ENCODE data around the gene PSMB8.

PSMB8 gene

GRCh38 chr6:32837651-32838113 lies 6.2 kb downstream of the PSMB8 start:
- no peaks in the 10 kb centered on the region for H3K4me1 ChIP-seq (ENCODE audit: insufficient read depth, low read length)

GRCh38 chr6:32836873-32837272 lies 7.0 kb downstream of the PSMB8 start:
- H3K36me3 ChIP-seq (ENCODE audit: insufficient read depth, low read length): no peaks in the 10 kb centered on the region
- no peak overlapping the region for H3K9ac ChIP-seq (ENCODE audit: low read depth, low read length)
- no peaks in the 10 kb centered on the region for H3K9me3 ChIP-seq (ENCODE audit: control insufficient read depth, insufficient read depth, low read length)
- H3K4me1 ChIP-seq (ENCODE audit: insufficient read depth, low read length): no peaks in the 10 kb centered on the region

More at GRCh38 chr6:32837651-32838113, 6.2 kb downstream of the PSMB8 start:
- H3K9ac ChIP-seq (ENCODE audit: low read depth, low read length): peak overlapping the region; percentile 77; the same call in 1 of the 2 replicates
- no peaks in the 10 kb centered on the region for H3K36me3 ChIP-seq (ENCODE audit: insufficient read depth, low read length)
- H3K9me3 ChIP-seq (ENCODE audit: control insufficient read depth, insufficient read depth, low read length): no peaks in the 10 kb centered on the region

DNA sequence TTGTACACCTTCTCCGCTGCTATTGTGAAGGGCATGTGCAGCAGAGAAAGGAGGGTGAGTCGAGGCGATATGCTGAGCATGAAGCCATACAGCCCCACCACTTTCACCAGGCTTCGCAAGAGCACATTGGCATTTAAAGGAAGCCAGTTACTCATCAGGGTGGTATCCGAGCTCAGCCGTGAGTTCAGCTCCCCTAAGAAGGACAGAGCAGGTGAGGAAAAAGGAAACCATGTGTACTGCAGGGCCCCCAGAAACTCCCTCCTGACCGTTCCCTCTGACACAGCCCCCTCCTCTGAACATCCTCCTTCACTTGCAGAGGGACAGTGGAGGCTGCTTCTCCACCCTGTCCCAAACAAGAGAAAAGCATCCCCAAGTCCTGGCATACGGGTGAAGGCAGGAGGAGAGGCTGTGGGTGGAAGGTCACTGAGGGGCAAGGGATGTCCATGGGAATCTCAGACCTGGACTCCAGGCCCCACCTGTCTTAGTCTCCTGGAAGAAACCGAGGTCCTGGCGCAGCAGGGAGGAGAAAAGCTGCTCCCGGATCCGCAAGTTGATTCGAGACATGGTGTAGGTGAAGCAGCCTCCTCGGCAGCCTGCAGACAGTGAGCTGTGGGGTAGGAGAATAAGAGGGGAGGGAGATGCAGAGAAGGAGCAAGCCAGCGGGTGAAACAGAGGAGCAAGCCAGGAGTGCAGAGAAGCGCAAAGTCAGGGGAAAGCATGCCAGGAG lies 8.5 kb downstream of the PSMB8 start:
- no peaks in the 10 kb centered on the region for H3K36me3 ChIP-seq (ENCODE audit: insufficient read depth, low read length)
- H3K4me1 ChIP-seq (ENCODE audit: insufficient read depth, low read length): no peaks in the 10 kb centered on the region
- no peak overlapping the region for H3K9ac ChIP-seq (ENCODE audit: low read depth, low read length)
- no peaks in the 10 kb centered on the region for H3K9me3 ChIP-seq (ENCODE audit: control insufficient read depth, insufficient read depth, low read length)

DNA sequence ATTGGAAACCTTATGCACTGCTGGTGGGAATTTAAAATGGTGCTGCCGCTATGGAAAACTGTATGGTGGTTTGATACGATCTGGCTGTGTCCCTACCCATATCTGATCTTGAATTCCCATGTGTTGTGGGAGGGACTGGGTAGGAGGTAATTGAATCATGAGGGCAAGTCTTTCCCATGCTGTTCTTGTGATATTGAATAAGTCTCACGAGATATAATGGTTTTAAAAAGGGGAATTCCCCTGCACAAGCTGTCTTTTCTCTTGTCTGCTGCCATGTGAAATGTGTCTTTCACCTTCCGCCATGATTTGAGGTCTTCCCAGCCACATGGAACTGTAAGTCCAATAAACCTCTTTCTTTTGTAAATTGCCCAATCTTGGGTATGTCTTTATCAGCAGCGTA lies 10.2 kb downstream of the PSMB8 start:
- H3K36me3 ChIP-seq (ENCODE audit: insufficient read depth, low read length): no peaks in the 10 kb centered on the region
- no peak overlapping the region for H3K9ac ChIP-seq (ENCODE audit: low read depth, low read length)
- no peaks in the 10 kb centered on the region for H3K4me1 ChIP-seq (ENCODE audit: insufficient read depth, low read length)
- no peaks in the 10 kb centered on the region for H3K9me3 ChIP-seq (ENCODE audit: control insufficient read depth, insufficient read depth, low read length)

DNA sequence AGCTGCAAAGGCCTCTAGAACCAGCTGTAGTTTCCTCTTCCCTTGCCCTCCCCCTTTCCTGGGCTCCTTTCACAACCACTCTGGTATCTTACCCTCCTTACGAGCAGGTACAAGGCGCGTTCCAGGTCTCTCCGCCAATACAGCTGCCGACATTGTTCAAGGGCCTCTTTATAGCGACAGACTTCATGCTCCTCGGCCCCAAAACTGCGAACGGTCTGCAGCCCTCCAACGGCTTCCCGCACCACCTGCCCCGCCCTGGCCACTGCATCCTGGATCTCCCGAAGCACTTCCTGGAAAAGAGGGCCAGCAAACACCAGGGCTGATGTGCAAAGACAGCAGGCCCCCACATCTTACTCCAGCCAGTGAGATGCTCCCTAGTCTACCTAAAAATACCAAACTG lies 11.3 kb downstream of the PSMB8 start:
- Histone ChIP-seq H3K9me3 (ENCODE audit: control insufficient read depth, insufficient read depth, low read length) (no peaks in the 10 kb centered on the region), H3K4me1 (ENCODE audit: insufficient read depth, low read length) (no peaks in the 10 kb centered on the region), H3K9ac (ENCODE audit: low read depth, low read length) (no peak overlapping the region), H3K36me3 (ENCODE audit: insufficient read depth, low read length) (no peaks in the 10 kb centered on the region)

DNA sequence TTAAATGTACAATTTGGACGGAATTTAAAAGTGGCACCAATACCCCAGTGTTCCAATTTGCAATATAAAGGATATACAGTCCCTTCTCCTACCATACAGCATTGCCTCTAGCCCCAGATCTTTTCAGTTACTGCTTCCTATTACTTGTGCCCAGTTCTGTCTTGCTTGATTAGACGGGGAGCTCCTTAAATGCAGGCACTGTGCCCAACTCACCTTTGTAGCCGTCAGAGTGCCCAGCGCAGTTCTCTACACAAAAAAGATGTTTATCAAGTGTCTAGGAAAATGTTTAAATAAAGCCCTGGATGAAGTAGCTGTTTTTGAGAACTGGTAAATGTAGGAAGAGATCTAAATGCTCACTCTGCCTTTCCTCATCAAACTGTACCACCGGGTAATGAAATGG lies 12.9 kb downstream of the PSMB8 start:
- Histone ChIP-seq H3K9me3 (ENCODE audit: control insufficient read depth, insufficient read depth, low read length) (no peaks in the 10 kb centered on the region), H3K9ac (ENCODE audit: low read depth, low read length) (no peak overlapping the region), H3K36me3 (ENCODE audit: insufficient read depth, low read length) (no peaks in the 10 kb centered on the region), H3K4me1 (ENCODE audit: insufficient read depth, low read length) (peaks cover 3% of the 10 kb centered on the region; the same call in 1 of the 2 replicates)

DNA sequence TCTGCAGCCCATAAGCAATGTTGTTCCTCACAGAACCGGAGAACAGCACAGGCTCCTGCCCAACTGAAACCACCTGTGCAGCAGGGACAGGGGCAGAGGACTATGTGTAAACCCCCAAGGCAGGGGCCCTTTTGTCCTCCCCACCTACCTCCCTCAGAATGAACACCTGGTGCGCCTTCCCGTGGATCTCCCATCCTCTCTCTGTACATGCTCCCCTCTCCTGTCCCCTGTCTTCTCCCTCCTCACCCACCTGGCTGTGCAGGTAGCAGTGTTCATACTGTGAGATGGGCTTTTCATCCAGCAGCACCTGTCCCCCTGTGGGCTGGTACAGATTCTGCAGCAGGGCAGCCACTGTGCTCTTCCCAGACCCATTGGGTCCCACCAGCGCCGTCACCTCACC lies 13.8 kb downstream of the PSMB8 start:
- Histone ChIP-seq H3K36me3 (ENCODE audit: insufficient read depth, low read length) (no peaks in the 10 kb centered on the region), H3K9me3 (ENCODE audit: control insufficient read depth, insufficient read depth, low read length) (no peaks in the 10 kb centered on the region)

GRCh38 chr6:32829495-32829894 lies 14.4 kb downstream of the PSMB8 start:
- H3K9ac ChIP-seq (ENCODE audit: low read depth, low read length): no peak overlapping the region
- H3K36me3 ChIP-seq (ENCODE audit: insufficient read depth, low read length): no peaks in the 10 kb centered on the region
- H3K4me1 ChIP-seq (ENCODE audit: insufficient read depth, low read length): peaks cover 3% of the 10 kb centered on the region; the same call in 1 of the 2 replicates
- H3K9me3 ChIP-seq (ENCODE audit: control insufficient read depth, insufficient read depth, low read length): no peaks in the 10 kb centered on the region

More for the DNA sequence above, 13.8 kb downstream of the PSMB8 start:
- Histone ChIP-seq H3K9ac (ENCODE audit: low read depth, low read length) (no peak overlapping the region), H3K4me1 (ENCODE audit: insufficient read depth, low read length) (peaks cover 3% of the 10 kb centered on the region; the same call in 1 of the 2 replicates)

- Histone ChIP-seq H3K9me3 (ENCODE audit: control insufficient read depth, insufficient read depth, low read length) (no peaks in the 10 kb centered on the region), H3K9ac (ENCODE audit: low read depth, low read length) (no peak overlapping the region), H3K4me1 (ENCODE audit: insufficient read depth, low read length) (peaks cover 3% of the 10 kb centered on the region; the same call in 1 of the 2 replicates), H3K36me3 (ENCODE audit: insufficient read depth, low read length) (no peaks in the 10 kb centered on the region)
Measured at GRCh38 chr6:32827025-32827424, 16.8 kb downstream of the PSMB8 start.

GRCh38 chr6:32825966-32826365 lies 17.9 kb downstream of the PSMB8 start:
- peaks cover 3% of the 10 kb centered on the region; the same call in 1 of the 2 replicates for H3K4me1 ChIP-seq (ENCODE audit: insufficient read depth, low read length)

GRCh38 chr6:32819729-32820128 lies 24.1 kb downstream of the PSMB8 start:
- Histone ChIP-seq H3K4me1 (ENCODE audit: insufficient read depth, low read length) (no peaks in the 10 kb centered on the region), H3K36me3 (ENCODE audit: insufficient read depth, low read length) (no peaks in the 10 kb centered on the region), H3K9ac (ENCODE audit: low read depth, low read length) (no peak overlapping the region), H3K9me3 (ENCODE audit: control insufficient read depth, insufficient read depth, low read length) (no peaks in the 10 kb centered on the region)

More at GRCh38 chr6:32825966-32826365, 17.9 kb downstream of the PSMB8 start:
- Histone ChIP-seq H3K36me3 (ENCODE audit: insufficient read depth, low read length) (no peaks in the 10 kb centered on the region), H3K9me3 (ENCODE audit: control insufficient read depth, insufficient read depth, low read length) (no peaks in the 10 kb centered on the region), H3K9ac (ENCODE audit: low read depth, low read length) (no peak overlapping the region)

DNA sequence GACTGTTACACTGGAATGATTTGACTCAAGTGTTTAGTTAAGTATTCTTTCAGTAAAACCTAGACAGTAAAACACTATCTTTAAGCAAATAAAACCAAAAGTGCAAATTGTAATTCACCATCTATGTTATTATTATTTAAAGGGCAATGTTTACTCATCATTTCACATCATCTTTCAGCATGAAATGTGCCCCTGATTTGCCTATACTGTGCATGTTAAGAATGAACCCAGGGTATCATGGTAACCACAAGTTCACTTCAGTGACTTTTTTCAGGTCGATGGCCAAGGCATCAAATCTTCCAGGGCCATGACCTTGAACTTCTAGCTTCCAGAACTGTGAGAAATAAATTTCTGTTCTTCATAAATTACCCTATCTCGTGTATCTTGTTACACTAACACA lies 25.0 kb downstream of the PSMB8 start:
- Histone ChIP-seq H3K4me1 (ENCODE audit: insufficient read depth, low read length) (no peaks in the 10 kb centered on the region), H3K9ac (ENCODE audit: low read depth, low read length) (no peak overlapping the region), H3K36me3 (ENCODE audit: insufficient read depth, low read length) (no peaks in the 10 kb centered on the region), H3K9me3 (ENCODE audit: control insufficient read depth, insufficient read depth, low read length) (no peaks in the 10 kb centered on the region)

DNA sequence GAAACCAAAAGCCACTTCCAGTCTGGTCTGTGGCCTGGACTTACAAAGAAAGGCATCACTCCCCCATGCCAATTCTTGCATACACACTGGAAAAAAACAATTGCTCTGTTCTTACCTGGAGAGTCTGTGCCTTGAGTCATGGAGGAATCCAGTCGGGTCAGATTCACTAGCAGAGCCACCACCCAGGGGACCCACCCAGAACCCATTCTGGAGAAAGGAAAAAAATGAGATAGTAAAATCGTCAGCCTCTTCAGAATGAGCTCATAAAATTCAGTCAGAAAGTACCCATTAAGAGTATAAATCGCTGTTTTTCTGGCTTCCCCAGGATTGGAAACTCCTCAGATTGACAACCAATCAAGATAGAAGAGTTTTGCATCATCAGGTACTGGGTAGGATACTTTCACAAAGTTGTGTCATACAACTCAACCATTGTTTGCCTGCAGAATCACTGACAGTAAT lies 27.1 kb downstream of the PSMB8 start, which contains the start of gene HLA-DOB:
Gene HLA-DOB (minus strand): TSS at position 257 of the 459 bp plus-strand sequence. CDS start 51 bp downstream, at position 206.
- no peak within 1 kb of the TSS for H3K9ac ChIP-seq (ENCODE audit: low read depth, low read length)
- H3K4me1 ChIP-seq (ENCODE audit: insufficient read depth, low read length): no peaks in the 10 kb centered on the region
- H3K9me3 ChIP-seq (ENCODE audit: control insufficient read depth, insufficient read depth, low read length): no peaks in the 10 kb centered on the region
- no peaks in the 10 kb centered on the region for H3K36me3 ChIP-seq (ENCODE audit: insufficient read depth, low read length)

DNA sequence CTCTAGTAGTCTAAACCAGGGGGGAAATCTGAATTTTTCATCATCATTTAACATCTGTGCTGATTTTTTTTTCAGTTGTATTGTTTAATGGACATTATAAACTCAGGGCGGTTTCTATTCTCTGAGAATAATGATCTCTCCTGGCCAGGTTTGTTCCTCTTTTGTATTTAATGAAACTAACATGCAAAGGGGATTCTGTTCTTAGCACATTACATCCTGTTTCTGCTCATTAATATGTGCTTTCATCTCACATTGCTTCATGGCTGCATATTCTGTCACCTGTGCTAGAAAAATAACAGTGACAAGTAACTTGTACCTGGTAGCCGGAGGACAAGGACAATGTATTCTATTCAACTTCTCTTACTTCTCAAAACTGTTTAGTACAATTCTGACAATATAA lies 27.9 kb downstream of the PSMB8 start:
- H3K36me3 ChIP-seq (ENCODE audit: insufficient read depth, low read length): no peaks in the 10 kb centered on the region
- H3K9ac ChIP-seq (ENCODE audit: low read depth, low read length): no peak overlapping the region
- H3K9me3 ChIP-seq (ENCODE audit: control insufficient read depth, insufficient read depth, low read length): no peaks in the 10 kb centered on the region
- H3K4me1 ChIP-seq (ENCODE audit: insufficient read depth, low read length): no peaks in the 10 kb centered on the region

DNA sequence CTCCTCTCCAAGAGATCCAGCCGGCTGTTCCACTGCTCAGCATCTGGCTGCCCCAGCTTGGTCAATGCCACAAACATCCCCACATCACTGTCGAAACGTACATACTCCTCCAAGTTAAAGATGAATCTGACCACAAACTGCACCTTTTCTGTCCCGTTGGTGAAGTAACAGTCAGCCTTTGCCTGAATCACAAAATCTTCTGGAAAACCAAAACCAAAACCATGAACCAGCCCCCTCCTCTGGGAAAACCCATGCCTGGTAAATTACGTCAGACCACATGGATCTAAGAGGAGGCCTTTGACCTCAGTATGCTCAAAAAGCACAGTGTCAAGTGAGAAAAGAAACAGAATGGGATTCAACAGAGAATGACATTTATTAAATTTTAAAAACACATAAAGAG lies 28.7 kb downstream of the PSMB8 start:
- no peaks in the 10 kb centered on the region for H3K4me1 ChIP-seq (ENCODE audit: insufficient read depth, low read length)
- no peaks in the 10 kb centered on the region for H3K36me3 ChIP-seq (ENCODE audit: insufficient read depth, low read length)
- H3K9me3 ChIP-seq (ENCODE audit: control insufficient read depth, insufficient read depth, low read length): no peaks in the 10 kb centered on the region
- H3K9ac ChIP-seq (ENCODE audit: low read depth, low read length): no peak overlapping the region
